Heart left ventricle (tissue), 16 donors: Measurements from ENCODE around the gene SAC3D1. TPM values are rescaled to one million over a fixed set of nuclear protein-coding genes. Genes with fewer than 3 reads are reported as not detected.
A peak's percentile ranks its signal among the peaks of the same experiment; 100 is the strongest.
"Not testable (repeated sequence)": the region's sequence is repeated elsewhere in the genome, so short reads cannot be mapped to it uniquely, and the experiment has no call there.

Source experiments
- ATAC-seq, 4 donors: fragments of 200-7000 bp; cut with Tn5 transposase; one replicate each; pipeline ENCODE4 v1.9.1; 2020 to 2022; ENCODE audit warnings: moderate library complexity in 4 of 4, mild to moderate bottlenecking in 3 of 4, moderate number of reproducible peaks in 1 of 4
- DNase-seq, 5 donors: peaks; one replicate each; pipeline ENCODE4 v3.0.0-alpha.2; 2020
- H3K27ac ChIP-seq, 12 donors: fragments of 200-600 bp; sonication (generic) in 4 of 12; one replicate each; pipeline versions ENCODE4 v1.5.0 to v1.8.0; 2016 to 2022; ENCODE audit warnings: mild to moderate bottlenecking in 2 of 12
- H3K27me3 ChIP-seq, 9 donors: fragments of 200-600 bp; sonication (generic) in 2 of 9; one replicate each; pipeline versions ENCODE4 v1.5.1 to v1.8.0; 2016 to 2022; ENCODE audit warnings: mild to moderate bottlenecking in 3 of 9
- H3K36me3 ChIP-seq, 9 donors: fragments of 200-600 bp; sonication (generic) in 2 of 9; one replicate each; pipeline versions ENCODE4 v1.5.0 to v1.8.0; 2018 to 2022; ENCODE audit warnings: mild to moderate bottlenecking in 2 of 9
- H3K4me1 ChIP-seq, 12 donors: fragments of 200-600 bp; sonication (generic) in 4 of 12; one replicate each; pipeline versions ENCODE4 v1.5.0 to v1.8.0; 2016 to 2022; ENCODE audit warnings: mild to moderate bottlenecking in 3 of 12
- H3K4me3 ChIP-seq, 12 donors: fragments of 200-600 bp; sonication (generic) in 4 of 12; one replicate each; pipeline versions ENCODE4 v1.5.0 to v1.8.0; 2017 to 2022; ENCODE audit warnings: mild to moderate bottlenecking in 9 of 12, moderate library complexity in 4 of 12
- H3K9me3 ChIP-seq, 12 donors: fragments of 200-600 bp; sonication (generic) in 4 of 12; one replicate each; pipeline versions ENCODE4 v1.5.0 to v1.8.0; 2016 to 2022; ENCODE audit warnings: mild to moderate bottlenecking in 1 of 12
- POLR2A ChIP-seq, 2 donors: fragments of 450-650 bp; IDR thresholded peaks; one replicate each; pipeline ENCODE4 v1.6.1; 2017; ENCODE audit warnings: antibody characterized with exemption in 2 of 2, mild to moderate bottlenecking in 2 of 2, moderate library complexity in 2 of 2
- whole genome bisulfite sequencing, 4 donors: extraction: QIAGEN DNeasy Blood & Tissue Kit in 2 of 4; methylation state at CpG; one replicate each; pipeline versions ENCODE4 v1.1.5 to v1.1.7; 2013 to 2018; 5-methylcytosine and 5-hydroxymethylcytosine counted together
- intact Hi-C, 10 donors: fragments of 100-400 bp; cut with DNase I; formaldehyde crosslinking; loops; one replicate each; pipeline versions ENCODE4 v1.11.1 to v1.14.2; 2022
- polyA plus RNA-seq, 2 donors: library from polyadenylated mRNA; stranded (reverse); fragments of 200-250 nt; gene quantifications; one replicate each; pipeline ENCODE4 v1.2.3, GENCODE V29; 2013
- total RNA-seq, 9 donors: library from RNA; depleted of rRNA in 2 of 9; stranded (reverse); fragments of >200 nt in 2 of 9; fragmentation: NEBNext Ultra II Directional in 3 of 9; extraction: Animal tissue kit (Norgen Biotek cat#: 25700) in 3 of 9; gene quantifications; one replicate each; pipeline versions ENCODE4 v1.1.0 to v1.2.4, GENCODE V29; 2016 to 2023
- TF ChIP-seq, protein P1 (sequence below), 12 donors: fragments of 200-600 bp; sonication (generic) in 4 of 12; IDR thresholded peaks; one replicate each; pipeline versions ENCODE4 v1.5.0 to v1.8.0; 2018 to 2022; ENCODE audit warnings: antibody characterized with exemption in 12 of 12, mild to moderate bottlenecking in 5 of 12
- donor health status: ischemic (EF 13 %, LVEDD 7.1; RV severe dilation, severe dysfunction).
- donor health status: healthy with polysubstance abuse.
- donor health status: DM: no; HTN: yes; CAD: no.
- donor health status: DM: no; HTN: no; CAD: no.
- donor health status: ischemic (EF 25% LVEDD 6.9; RV normal size, moderate dysfunction).
- donor health status: ischemic (EF 25% LVEDD 5.7; RV mildly dilated, moderate dysfunction).
- donor health status: healthy.
- donor health status: DM: yes; HTN: yes; CAD: no.
- donor health status: ischemic (EF 35%, LVEDD 5.7; RV mildly dilated, moderate dysfunction).
- donor health status: nonischemic (EF 11% LVEDD 7.7; RV severe dilation, severe dysfunction).
- donor health status: DM: yes; HTN: yes; CAD: no.
- donor health status: PGD.
- donor health status: ischemic (EF 29% LVEDD 5.4; RV normal size, mild dysfunction).
- donor health status: nonischemic (EF 23%, LVEDD 6.1; RV moderate dilation, normal function).

SAC3D1 gene
- total and polyA plus RNA-seq, 11 donors: 4.3 to 14.6 (median 6.2) TPM

- DNase-seq (no peak), ATAC-seq (no peak)
- no peaks in the 10 kb centered on the region for H3K27me3 ChIP-seq
- 84 to 95% (median 88%) methylated on average over 3 of the region's 3 CpGs for WGBS, 4 donors
- peaks cover 0 to 48% (median 43%) of the 10 kb centered on the region in 9 donors for H3K36me3 ChIP-seq
- peaks cover 0 to 7% (median 0%) of the 10 kb centered on the region in 12 donors for H3K4me1 ChIP-seq
- no peak overlapping the region for H3K4me3 ChIP-seq
- H3K9me3 ChIP-seq: no peaks in the 10 kb centered on the region
- H3K27ac ChIP-seq: no peak overlapping the region
- intact Hi-C loops: no loop called here
- TF ChIP-seq, protein P1, sequence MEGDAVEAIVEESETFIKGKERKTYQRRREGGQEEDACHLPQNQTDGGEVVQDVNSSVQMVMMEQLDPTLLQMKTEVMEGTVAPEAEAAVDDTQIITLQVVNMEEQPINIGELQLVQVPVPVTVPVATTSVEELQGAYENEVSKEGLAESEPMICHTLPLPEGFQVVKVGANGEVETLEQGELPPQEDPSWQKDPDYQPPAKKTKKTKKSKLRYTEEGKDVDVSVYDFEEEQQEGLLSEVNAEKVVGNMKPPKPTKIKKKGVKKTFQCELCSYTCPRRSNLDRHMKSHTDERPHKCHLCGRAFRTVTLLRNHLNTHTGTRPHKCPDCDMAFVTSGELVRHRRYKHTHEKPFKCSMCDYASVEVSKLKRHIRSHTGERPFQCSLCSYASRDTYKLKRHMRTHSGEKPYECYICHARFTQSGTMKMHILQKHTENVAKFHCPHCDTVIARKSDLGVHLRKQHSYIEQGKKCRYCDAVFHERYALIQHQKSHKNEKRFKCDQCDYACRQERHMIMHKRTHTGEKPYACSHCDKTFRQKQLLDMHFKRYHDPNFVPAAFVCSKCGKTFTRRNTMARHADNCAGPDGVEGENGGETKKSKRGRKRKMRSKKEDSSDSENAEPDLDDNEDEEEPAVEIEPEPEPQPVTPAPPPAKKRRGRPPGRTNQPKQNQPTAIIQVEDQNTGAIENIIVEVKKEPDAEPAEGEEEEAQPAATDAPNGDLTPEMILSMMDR (IDR thresholded peaks at IDR 0.05): no peak
- no peak for TF ChIP-seq POLR2A (IDR thresholded peaks at IDR 0.05)
Measured at GRCh38 chr11:65021003-65021402, 20.0 kb upstream of the SAC3D1 start.

GRCh38 chr11:65021509-65021908, 19.5 kb upstream of the SAC3D1 start:
- intact Hi-C loops: no loop called here
- Histone ChIP-seq H3K27ac (no peak overlapping the region), H3K27me3 (no peaks in the 10 kb centered on the region), H3K4me3 (no peak overlapping the region), H3K36me3 (peaks cover 0 to 48% (median 43%) of the 10 kb centered on the region in 9 donors), H3K4me1 (peaks cover 0 to 6% (median 0%) of the 10 kb centered on the region in 12 donors), H3K9me3 (no peaks in the 10 kb centered on the region)
- TF ChIP-seq, protein P1 (IDR thresholded peaks at IDR 0.05): no peak
- TF ChIP-seq POLR2A (IDR thresholded peaks at IDR 0.05): no peak
- no peak for ATAC-seq
- 91 to 97% (median 95%) methylated on average over 7 to 11 of the region's 11 CpGs for WGBS, 4 donors
- DNase-seq: peak in 1 of 5 donors; percentile 52

DNA sequence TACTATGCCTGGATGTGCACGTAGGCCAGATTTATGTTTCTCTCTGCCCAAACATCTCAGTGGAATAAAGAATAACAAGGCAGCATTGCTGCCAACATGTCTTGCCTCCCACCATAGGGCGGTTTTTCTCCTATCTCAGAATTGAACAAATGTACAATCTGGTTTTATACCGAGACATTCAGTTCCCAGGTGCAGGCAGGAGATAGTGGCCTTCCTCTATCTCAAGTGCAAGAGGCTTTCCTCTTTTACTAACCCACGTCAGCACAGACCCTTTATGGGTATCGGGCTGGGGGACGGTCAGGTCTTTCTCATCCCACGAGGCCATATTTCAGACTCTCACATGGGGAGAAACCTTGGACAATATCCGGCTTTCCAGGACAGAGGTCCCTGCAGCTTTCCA, 17.5 kb upstream of the SAC3D1 start:
- H3K4me1 ChIP-seq: peaks cover 0 to 13% (median 7%) of the 10 kb centered on the region in 12 donors
- peaks cover 0 to 40% (median 38%) of the 10 kb centered on the region in 9 donors for H3K36me3 ChIP-seq
- 74 to 81% (median 79%) methylated on average over 8 of the region's 8 CpGs for WGBS, 4 donors
- H3K27ac ChIP-seq, H3K4me3 ChIP-seq, ATAC-seq, H3K9me3 ChIP-seq, DNase-seq, intact Hi-C loops, H3K27me3 ChIP-seq: not testable (repeated sequence)

GRCh38 chr11:65026810-65027209, 14.2 kb upstream of the SAC3D1 start:
- TF ChIP-seq, protein P1 (IDR thresholded peaks at IDR 0.05): no peak
- TF ChIP-seq POLR2A (IDR thresholded peaks at IDR 0.05): no peak
- ATAC-seq (no peak), DNase-seq (no peak)
- peak overlapping the region in 10 of 12 donors; percentile 65 to 74 (median 71) for H3K4me3 ChIP-seq
- intact Hi-C loops: loop anchor here in 5 of 10 donors (1.0 to 5.0 kb wide), 6 partner anchors 13 to 110 kb away; partner anchors contain the start of genes ATG2A (in 4 of the 5), ARL2 (in 1 of the 5), CDCA5 (in 1 of the 5) and VPS51 (in 1 of the 5)
- no peaks in the 10 kb centered on the region for H3K27me3 ChIP-seq
- 59 to 65% (median 59%) methylated on average over 10 of the region's 10 CpGs for WGBS, 4 donors
- H3K9me3 ChIP-seq: no peaks in the 10 kb centered on the region
- peaks cover 0 to 22% (median 8%) of the 10 kb centered on the region in 9 donors for H3K36me3 ChIP-seq
- peaks cover 0 to 18% (median 10%) of the 10 kb centered on the region in 12 donors for H3K4me1 ChIP-seq
- H3K27ac ChIP-seq: peak overlapping the region in 10 of 12 donors; percentile 88 to 96 (median 92)
